ENCODE data around the gene SOX6. TPM values are rescaled to one million over a fixed set of nuclear protein-coding genes. Genes with fewer than 3 reads are reported as not detected.
"Not testable (repeated sequence)": the region's sequence is repeated elsewhere in the genome, so short reads cannot be mapped to it uniquely, and the experiment has no call there.

SOX6 gene
- total RNA-seq, 1 donor from 2014 or later, result 13.4 TPM

- Mint-ChIP-seq H3K27ac (ENCODE audit: unreplicated experiment) (no peak overlapping the region), H3K36me3 (ENCODE audit: unreplicated experiment) (no peaks in the 10 kb centered on the region), H3K4me1 (ENCODE audit: unreplicated experiment) (no peaks in the 10 kb centered on the region), H3K4me3 (ENCODE audit: unreplicated experiment) (no peak overlapping the region), H3K9me3 (ENCODE audit: unreplicated experiment) (peaks cover 9% of the 10 kb centered on the region), H3K27me3 (ENCODE audit: unreplicated experiment) (no peaks in the 10 kb centered on the region)
- no peak for DNase-seq (ENCODE audit: extremely low spot score, unreplicated experiment)
- TF ChIP-seq, protein P1, sequence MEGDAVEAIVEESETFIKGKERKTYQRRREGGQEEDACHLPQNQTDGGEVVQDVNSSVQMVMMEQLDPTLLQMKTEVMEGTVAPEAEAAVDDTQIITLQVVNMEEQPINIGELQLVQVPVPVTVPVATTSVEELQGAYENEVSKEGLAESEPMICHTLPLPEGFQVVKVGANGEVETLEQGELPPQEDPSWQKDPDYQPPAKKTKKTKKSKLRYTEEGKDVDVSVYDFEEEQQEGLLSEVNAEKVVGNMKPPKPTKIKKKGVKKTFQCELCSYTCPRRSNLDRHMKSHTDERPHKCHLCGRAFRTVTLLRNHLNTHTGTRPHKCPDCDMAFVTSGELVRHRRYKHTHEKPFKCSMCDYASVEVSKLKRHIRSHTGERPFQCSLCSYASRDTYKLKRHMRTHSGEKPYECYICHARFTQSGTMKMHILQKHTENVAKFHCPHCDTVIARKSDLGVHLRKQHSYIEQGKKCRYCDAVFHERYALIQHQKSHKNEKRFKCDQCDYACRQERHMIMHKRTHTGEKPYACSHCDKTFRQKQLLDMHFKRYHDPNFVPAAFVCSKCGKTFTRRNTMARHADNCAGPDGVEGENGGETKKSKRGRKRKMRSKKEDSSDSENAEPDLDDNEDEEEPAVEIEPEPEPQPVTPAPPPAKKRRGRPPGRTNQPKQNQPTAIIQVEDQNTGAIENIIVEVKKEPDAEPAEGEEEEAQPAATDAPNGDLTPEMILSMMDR (IDR thresholded peaks at IDR 0.05), result no peak
Observed at GRCh38 chr11:15927196-15927863, 429.0 kb downstream of the SOX6 start.

DNA sequence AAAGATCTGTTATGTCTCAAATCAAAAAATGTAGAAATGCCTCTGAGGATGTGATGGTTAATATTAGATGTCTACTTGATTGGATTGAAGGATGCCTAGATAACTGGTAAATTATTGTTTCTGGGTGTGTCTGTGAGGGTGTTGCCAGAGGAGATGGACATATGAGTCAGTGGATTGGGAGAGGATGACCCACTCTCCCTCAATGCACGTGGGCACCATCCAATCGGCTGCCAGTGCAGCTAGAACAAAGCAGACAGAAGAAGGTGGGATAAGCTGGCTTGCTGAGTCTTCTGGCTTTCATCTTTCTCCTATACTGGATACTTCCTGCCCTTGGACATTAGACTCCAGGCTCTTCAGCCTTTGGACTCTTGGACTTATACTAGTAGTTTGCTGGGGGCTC lies 430.3 kb downstream of the SOX6 start:
- no peak for DNase-seq (ENCODE audit: extremely low spot score, unreplicated experiment)
- Mint-ChIP-seq H3K4me1 (ENCODE audit: unreplicated experiment) (no peaks in the 10 kb centered on the region), H3K27me3 (ENCODE audit: unreplicated experiment) (no peaks in the 10 kb centered on the region), H3K4me3 (ENCODE audit: unreplicated experiment) (no peak overlapping the region), H3K9me3 (ENCODE audit: unreplicated experiment) (peaks cover 2% of the 10 kb centered on the region), H3K27ac (ENCODE audit: unreplicated experiment) (no peak overlapping the region), H3K36me3 (ENCODE audit: unreplicated experiment) (no peaks in the 10 kb centered on the region)
- TF ChIP-seq, protein P1 (IDR thresholded peaks at IDR 0.05), result no peak

DNA sequence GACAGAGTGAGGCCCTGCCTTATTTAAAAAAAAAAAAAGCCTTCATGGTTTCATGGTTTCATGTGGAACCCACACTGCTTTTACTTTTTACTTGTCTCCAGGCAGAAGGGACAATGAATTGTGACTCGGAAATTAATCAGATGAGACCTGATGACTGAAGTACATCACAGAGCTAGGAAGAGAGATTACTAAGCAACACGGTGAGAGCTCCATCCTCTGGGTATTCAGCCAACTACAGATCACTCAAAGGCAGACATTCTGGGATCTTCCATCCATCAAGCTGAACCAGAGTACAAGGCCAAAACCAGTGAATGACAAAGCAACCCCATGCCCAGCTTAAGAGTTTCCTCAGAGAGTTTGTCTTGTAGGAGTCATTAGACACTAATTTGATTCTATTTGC lies 433.2 kb downstream of the SOX6 start:
- no peaks in the 10 kb centered on the region for H3K4me1 Mint-ChIP-seq (ENCODE audit: unreplicated experiment)
- no peaks in the 10 kb centered on the region for H3K36me3 Mint-ChIP-seq (ENCODE audit: unreplicated experiment)
- H3K27ac Mint-ChIP-seq (ENCODE audit: unreplicated experiment), result no peak overlapping the region
- no peak overlapping the region for H3K4me3 Mint-ChIP-seq (ENCODE audit: unreplicated experiment)
- peak; percentile 17 for DNase-seq (ENCODE audit: extremely low spot score, unreplicated experiment)
- TF ChIP-seq, protein P1 (IDR thresholded peaks at IDR 0.05), result no peak
- H3K9me3 Mint-ChIP-seq (ENCODE audit: unreplicated experiment), result no peaks in the 10 kb centered on the region
- no peaks in the 10 kb centered on the region for H3K27me3 Mint-ChIP-seq (ENCODE audit: unreplicated experiment)

GRCh38 chr11:15922745-15923144 lies 433.6 kb downstream of the SOX6 start:
- not testable (repeated sequence) for H3K4me1 Mint-ChIP-seq (ENCODE audit: unreplicated experiment); H3K36me3 Mint-ChIP-seq (ENCODE audit: unreplicated experiment); H3K9me3 Mint-ChIP-seq (ENCODE audit: unreplicated experiment); H3K27ac Mint-ChIP-seq (ENCODE audit: unreplicated experiment); H3K4me3 Mint-ChIP-seq (ENCODE audit: unreplicated experiment); H3K27me3 Mint-ChIP-seq (ENCODE audit: unreplicated experiment)
- DNase-seq (ENCODE audit: extremely low spot score, unreplicated experiment), result peak; percentile 51

DNA sequence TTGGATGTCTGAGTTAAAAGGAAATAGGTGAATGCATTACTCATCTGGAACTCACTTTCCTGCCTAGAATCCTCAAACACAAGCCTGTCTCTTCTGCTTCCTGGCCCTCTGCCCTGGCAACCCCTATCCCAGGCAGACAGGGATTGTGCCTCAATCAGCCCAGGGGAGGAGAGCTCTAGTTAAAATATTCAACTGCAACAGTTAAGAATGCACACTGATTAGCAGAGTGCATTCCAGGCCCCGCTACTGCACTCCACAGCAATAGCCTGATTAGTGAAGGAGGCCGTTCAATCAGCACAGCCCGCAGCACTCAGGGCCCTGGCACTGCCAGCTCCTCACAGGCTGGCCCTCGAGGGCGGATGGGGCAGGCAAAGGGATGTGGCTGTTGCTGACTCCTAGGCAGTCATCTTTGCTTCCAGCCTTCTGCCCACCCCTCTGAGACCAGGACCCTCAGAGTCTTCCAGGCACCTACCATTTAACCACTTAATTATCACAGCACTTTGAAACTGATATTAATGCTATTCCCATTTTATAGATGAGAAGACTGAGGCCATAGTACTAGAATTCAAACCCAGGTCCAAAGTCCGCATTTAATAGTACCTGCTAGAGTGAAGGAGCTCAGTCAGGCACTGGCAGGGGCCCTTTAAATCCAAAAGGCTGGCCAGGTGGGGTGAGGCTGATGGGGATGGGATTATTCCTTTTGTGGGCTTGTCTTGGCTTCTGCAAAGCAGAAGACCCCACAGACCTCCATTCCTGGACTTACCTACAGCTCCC lies 435.3 kb downstream of the SOX6 start:
- DNase-seq (ENCODE audit: extremely low spot score, unreplicated experiment), result no peak
- Mint-ChIP-seq H3K4me3 (ENCODE audit: unreplicated experiment) (no peak overlapping the region), H3K9me3 (ENCODE audit: unreplicated experiment) (peaks cover 2% of the 10 kb centered on the region), H3K4me1 (ENCODE audit: unreplicated experiment) (no peaks in the 10 kb centered on the region), H3K27me3 (ENCODE audit: unreplicated experiment) (no peaks in the 10 kb centered on the region), H3K27ac (ENCODE audit: unreplicated experiment) (no peak overlapping the region), H3K36me3 (ENCODE audit: unreplicated experiment) (no peaks in the 10 kb centered on the region)
- TF ChIP-seq, protein P1 (IDR thresholded peaks at IDR 0.05), result no peak
